ENCODE data around the gene LDLRAD4. TPM values are rescaled to one million over a fixed set of nuclear protein-coding genes. Genes with fewer than 3 reads are reported as not detected.

LDLRAD4 gene
- polyA plus RNA-seq, 1 of the 3 experiments (the other 2 are of a cell fraction): 0.16 TPM

DNA sequence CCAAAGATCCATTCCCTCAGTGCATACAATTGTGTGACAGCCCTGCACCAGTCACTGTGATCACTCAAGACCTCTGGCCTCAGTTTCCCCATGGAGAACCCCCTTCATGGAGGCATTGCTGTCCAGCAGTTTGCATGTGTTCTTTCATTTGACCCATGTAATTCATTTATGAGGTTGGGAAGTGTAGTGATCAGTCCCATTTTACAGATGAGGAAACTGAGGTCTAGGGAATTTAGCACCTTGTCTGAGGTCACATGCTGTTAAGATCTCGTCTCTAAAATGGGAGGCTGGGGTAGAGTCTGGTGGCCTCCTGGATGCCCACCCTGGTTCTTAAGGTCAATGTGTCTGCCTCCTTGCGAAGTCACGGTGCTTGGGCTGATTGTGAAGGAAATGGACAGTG, 19.1 kb downstream of the LDLRAD4 start:
- Histone ChIP-seq H3K9ac (no peak overlapping the region), H3K9me2 (no peaks in the 10 kb centered on the region), H3K79me2 (ENCODE audit: insufficient read depth) (no peaks in the 10 kb centered on the region), H3K4me2 (no peak overlapping the region), H3K9me3 (no peaks in the 10 kb centered on the region), H3K27me3 (ENCODE audit: insufficient read depth) (no peaks in the 10 kb centered on the region), H2AFZ (ENCODE audit: low read depth) (no peak overlapping the region), H3K27ac (ENCODE audit: low read depth in 2 of 2, low read length in 1 of 2) (no peak overlapping the region), H3K4me3 (ENCODE audit: low read depth in 2 of 2, low read length in 1 of 2) (no peak overlapping the region), H3K4me1 (ENCODE audit: control insufficient read depth in 1 of 2, insufficient read depth in 2 of 2, low read depth in 1 of 2, low read length in 1 of 2) (peaks cover 0 to 49% of the 10 kb centered on the region in 2 experiments; a peak in 2 of 4 replicates), H4K20me1 (ENCODE audit: insufficient read depth) (no peaks in the 10 kb centered on the region), H3K36me3 (replicated peaks in 1 of 2; ENCODE audit: control insufficient read depth in 1 of 2, insufficient read depth in 2 of 2, low read length in 1 of 2) (no peaks in the 10 kb centered on the region), H3F3A (replicated peaks; ENCODE audit: insufficient read depth) (no peaks in the 10 kb centered on the region)
- TF ChIP-seq RFX5 (IDR thresholded peaks at IDR 0.05; ENCODE audit: low read length): no peak
- TF ChIP-seq SIN3A (IDR thresholded peaks at IDR 0.05; ENCODE audit: borderline replicate concordance, low read depth, low read length): no peak
- DNase-seq: no peak
- WGBS (ENCODE audit: low lambda C conversion rate): 22% methylated on average over 1 of the region's 3 CpGs
- ChIA-PET POLR2A (no interaction called here), CTCF (interaction anchor here (1.1 kb wide), 1 partner anchor 392 kb away, joined by 3 read pairs; no protein-coding TSS in a partner anchor)

DNA sequence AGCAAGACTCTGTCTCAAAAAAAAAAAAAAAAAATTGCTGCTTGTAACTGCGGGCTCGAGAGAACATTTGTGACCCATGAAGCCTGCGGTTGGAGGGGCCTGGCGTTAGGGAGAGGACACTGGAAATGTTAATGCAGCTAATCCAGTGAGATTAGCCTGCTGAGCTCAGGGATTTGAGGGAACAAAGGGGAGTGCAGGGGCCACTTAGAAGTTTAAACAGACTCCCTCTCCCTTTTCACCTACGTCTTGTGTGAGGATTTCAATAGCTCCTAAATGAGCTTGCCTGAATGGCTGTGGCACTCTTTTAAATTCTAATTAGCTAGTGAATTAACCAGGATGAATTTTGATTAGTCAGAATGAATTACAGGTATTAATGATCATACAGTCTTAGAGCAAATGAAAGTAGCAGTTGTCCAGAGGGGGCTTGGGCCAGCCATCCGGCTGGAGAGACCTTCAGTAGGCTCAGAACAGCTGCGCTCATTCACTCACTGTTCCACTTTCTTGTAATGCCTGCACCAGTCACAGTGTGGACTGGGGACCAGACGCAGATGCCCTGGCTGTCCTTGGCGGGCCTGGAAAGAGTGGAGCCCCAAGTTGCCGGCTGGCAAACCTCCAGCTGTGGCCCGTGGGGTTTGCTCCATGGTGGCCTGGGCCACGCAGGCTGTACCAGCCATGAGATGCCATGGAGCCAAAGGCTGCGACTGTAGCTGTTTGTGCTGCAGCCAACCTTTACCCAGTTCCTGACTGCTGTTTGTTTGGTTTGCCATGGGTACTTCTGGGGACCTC, 20.8 kb downstream of the LDLRAD4 start:
- Histone ChIP-seq H3K4me2 (no peak overlapping the region), H2AFZ (ENCODE audit: low read depth) (no peak overlapping the region), H3K9me2 (no peaks in the 10 kb centered on the region), H3K4me3 (ENCODE audit: low read depth in 2 of 2, low read length in 1 of 2) (no peak overlapping the region), H3K9ac (no peak overlapping the region), H3F3A (replicated peaks; ENCODE audit: insufficient read depth) (no peaks in the 10 kb centered on the region), H3K27me3 (ENCODE audit: insufficient read depth) (no peaks in the 10 kb centered on the region), H4K20me1 (ENCODE audit: insufficient read depth) (no peaks in the 10 kb centered on the region), H3K4me1 (ENCODE audit: control insufficient read depth in 1 of 2, insufficient read depth in 2 of 2, low read depth in 1 of 2, low read length in 1 of 2) (peaks cover 0 to 33% of the 10 kb centered on the region in 2 experiments; a peak in 2 of 4 replicates), H3K27ac (ENCODE audit: low read depth in 2 of 2, low read length in 1 of 2) (no peak overlapping the region), H3K9me3 (no peaks in the 10 kb centered on the region), H3K36me3 (replicated peaks in 1 of 2; ENCODE audit: control insufficient read depth in 1 of 2, insufficient read depth in 2 of 2, low read length in 1 of 2) (no peaks in the 10 kb centered on the region), H3K79me2 (ENCODE audit: insufficient read depth) (no peaks in the 10 kb centered on the region)
- POLR2A ChIA-PET: no interaction called here
- TF ChIP-seq MXI1 (IDR thresholded peaks at IDR 0.05; ENCODE audit: low read depth, low read length) (no peak), EP300 (IDR thresholded peaks at IDR 0.05; ENCODE audit: borderline replicate concordance in 1 of 2, low read depth in 1 of 2, low read length in 1 of 2) (no peak), RFX5 (IDR thresholded peaks at IDR 0.05; ENCODE audit: low read length) (no peak), YY1 (IDR thresholded peaks at IDR 0.05; ENCODE audit: low read depth) (no peak), FOXM1 (IDR thresholded peaks at IDR 0.05; ENCODE audit: low read depth) (no peak), TEAD4 (IDR thresholded peaks at IDR 0.05; ENCODE audit: borderline replicate concordance, insufficient read depth) (no peak), SIN3A (IDR thresholded peaks at IDR 0.05; ENCODE audit: borderline replicate concordance, low read depth, low read length) (no peak), SMC3 (IDR thresholded peaks at IDR 0.05; ENCODE audit: low read depth, low read length) (no peak), NFIC (IDR thresholded peaks at IDR 0.05; ENCODE audit: borderline replicate concordance) (no peak)
- TF ChIP-seq, protein P1, sequence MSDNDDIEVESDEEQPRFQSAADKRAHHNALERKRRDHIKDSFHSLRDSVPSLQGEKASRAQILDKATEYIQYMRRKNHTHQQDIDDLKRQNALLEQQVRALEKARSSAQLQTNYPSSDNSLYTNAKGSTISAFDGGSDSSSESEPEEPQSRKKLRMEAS (IDR thresholded peaks at IDR 0.05; ENCODE audit: low read depth): no peak
- TF ChIP-seq, protein P2, sequence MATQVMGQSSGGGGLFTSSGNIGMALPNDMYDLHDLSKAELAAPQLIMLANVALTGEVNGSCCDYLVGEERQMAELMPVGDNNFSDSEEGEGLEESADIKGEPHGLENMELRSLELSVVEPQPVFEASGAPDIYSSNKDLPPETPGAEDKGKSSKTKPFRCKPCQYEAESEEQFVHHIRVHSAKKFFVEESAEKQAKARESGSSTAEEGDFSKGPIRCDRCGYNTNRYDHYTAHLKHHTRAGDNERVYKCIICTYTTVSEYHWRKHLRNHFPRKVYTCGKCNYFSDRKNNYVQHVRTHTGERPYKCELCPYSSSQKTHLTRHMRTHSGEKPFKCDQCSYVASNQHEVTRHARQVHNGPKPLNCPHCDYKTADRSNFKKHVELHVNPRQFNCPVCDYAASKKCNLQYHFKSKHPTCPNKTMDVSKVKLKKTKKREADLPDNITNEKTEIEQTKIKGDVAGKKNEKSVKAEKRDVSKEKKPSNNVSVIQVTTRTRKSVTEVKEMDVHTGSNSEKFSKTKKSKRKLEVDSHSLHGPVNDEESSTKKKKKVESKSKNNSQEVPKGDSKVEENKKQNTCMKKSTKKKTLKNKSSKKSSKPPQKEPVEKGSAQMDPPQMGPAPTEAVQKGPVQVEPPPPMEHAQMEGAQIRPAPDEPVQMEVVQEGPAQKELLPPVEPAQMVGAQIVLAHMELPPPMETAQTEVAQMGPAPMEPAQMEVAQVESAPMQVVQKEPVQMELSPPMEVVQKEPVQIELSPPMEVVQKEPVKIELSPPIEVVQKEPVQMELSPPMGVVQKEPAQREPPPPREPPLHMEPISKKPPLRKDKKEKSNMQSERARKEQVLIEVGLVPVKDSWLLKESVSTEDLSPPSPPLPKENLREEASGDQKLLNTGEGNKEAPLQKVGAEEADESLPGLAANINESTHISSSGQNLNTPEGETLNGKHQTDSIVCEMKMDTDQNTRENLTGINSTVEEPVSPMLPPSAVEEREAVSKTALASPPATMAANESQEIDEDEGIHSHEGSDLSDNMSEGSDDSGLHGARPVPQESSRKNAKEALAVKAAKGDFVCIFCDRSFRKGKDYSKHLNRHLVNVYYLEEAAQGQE (IDR thresholded peaks at IDR 0.05; ENCODE audit: low read depth, low read length): no peak
- TF ChIP-seq, protein P3, sequence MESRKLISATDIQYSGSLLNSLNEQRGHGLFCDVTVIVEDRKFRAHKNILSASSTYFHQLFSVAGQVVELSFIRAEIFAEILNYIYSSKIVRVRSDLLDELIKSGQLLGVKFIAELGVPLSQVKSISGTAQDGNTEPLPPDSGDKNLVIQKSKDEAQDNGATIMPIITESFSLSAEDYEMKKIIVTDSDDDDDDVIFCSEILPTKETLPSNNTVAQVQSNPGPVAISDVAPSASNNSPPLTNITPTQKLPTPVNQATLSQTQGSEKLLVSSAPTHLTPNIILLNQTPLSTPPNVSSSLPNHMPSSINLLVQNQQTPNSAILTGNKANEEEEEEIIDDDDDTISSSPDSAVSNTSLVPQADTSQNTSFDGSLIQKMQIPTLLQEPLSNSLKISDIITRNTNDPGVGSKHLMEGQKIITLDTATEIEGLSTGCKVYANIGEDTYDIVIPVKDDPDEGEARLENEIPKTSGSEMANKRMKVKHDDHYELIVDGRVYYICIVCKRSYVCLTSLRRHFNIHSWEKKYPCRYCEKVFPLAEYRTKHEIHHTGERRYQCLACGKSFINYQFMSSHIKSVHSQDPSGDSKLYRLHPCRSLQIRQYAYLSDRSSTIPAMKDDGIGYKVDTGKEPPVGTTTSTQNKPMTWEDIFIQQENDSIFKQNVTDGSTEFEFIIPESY (IDR thresholded peaks at IDR 0.05; ENCODE audit: borderline replicate concordance, low read depth): no peak
- TF ChIP-seq, protein P4, sequence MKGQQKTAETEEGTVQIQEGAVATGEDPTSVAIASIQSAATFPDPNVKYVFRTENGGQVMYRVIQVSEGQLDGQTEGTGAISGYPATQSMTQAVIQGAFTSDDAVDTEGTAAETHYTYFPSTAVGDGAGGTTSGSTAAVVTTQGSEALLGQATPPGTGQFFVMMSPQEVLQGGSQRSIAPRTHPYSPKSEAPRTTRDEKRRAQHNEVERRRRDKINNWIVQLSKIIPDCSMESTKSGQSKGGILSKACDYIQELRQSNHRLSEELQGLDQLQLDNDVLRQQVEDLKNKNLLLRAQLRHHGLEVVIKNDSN (IDR thresholded peaks at IDR 0.05; ENCODE audit: borderline replicate concordance, low read depth): no peak
- WGBS (ENCODE audit: low lambda C conversion rate): 74% methylated on average over 9 of the region's 13 CpGs
- CTCF ChIA-PET: no interaction called here
- DNase-seq: no peak

Data from SK-N-SH (cell line).